Uterus (tissue), 4 donors: ENCODE measurements around the gene FABP6. TPM values are rescaled to one million over a fixed set of nuclear protein-coding genes. Genes with fewer than 3 reads are reported as not detected.

Experiments
- DNase-seq, 2 donors: peaks; one replicate each; pipeline ENCODE4 v3.0.0-alpha.2; 2019 to 2020
- H3K27ac ChIP-seq, 2 donors: fragments of 200-600 bp; sonication (generic); 1 replicate in 1 of 2; 2 replicates in 1 of 2; pipeline ENCODE4 v1.5.1; 2016 to 2018
- H3K27me3 ChIP-seq, 2 donors: fragments of 200-600 bp; sonication (generic); one replicate each; pipeline ENCODE4 v1.5.1; 2018 to 2019; ENCODE audit warnings: control low read depth in 1 of 2
- H3K36me3 ChIP-seq, 2 donors: fragments of 200-600 bp; sonication (generic); one replicate each; pipeline ENCODE4 v1.5.1; 2019; ENCODE audit warnings: control low read depth in 1 of 2
- H3K4me1 ChIP-seq, 2 donors: fragments of 200-600 bp; sonication (generic); one replicate each; pipeline ENCODE4 v1.5.1; 2018 to 2019; ENCODE audit warnings: control low read depth in 1 of 2
- H3K4me3 ChIP-seq, 2 donors: fragments of 200-600 bp; sonication (generic); 1 replicate in 1 of 2; 2 replicates in 1 of 2; pipeline ENCODE4 v1.5.1; 2018 to 2019; ENCODE audit warnings: mild to moderate bottlenecking in 1 of 2
- H3K9me3 ChIP-seq, 2 donors: fragments of 200-600 bp; sonication (generic); one replicate each; pipeline ENCODE4 v1.5.1; 2019; ENCODE audit warnings: control low read depth in 1 of 2
- CTCF ChIP-seq, 4 experiments: fragments of 200-600 bp in 2 of 4; fragments of 450-650 bp in 2 of 4; sonication (generic) in 2 of 4; IDR thresholded peaks; one replicate each; pipeline ENCODE4 v1.5.1; 2016 to 2019; ENCODE audit warnings: antibody characterized with exemption in 4 of 4, mild to moderate bottlenecking in 2 of 4, moderate library complexity in 1 of 4
- POLR2A ChIP-seq, 2 donors: fragments of 450-650 bp; IDR thresholded peaks; one replicate each; pipeline ENCODE4 v1.6.1; 2016; ENCODE audit warnings: antibody characterized with exemption in 2 of 2, mild to moderate bottlenecking in 1 of 2, moderate library complexity in 1 of 2
- intact Hi-C: fragments of 100-400 bp; cut with DNase I; formaldehyde crosslinking; loops from one replicate; pipeline ENCODE4 v1.15.1; 2023; ENCODE audit warnings: low total_unique reads
- total RNA-seq, 4 donors: library from RNA; depleted of rRNA in 3 of 4; stranded (reverse); fragments of >200 nt in 3 of 4; gene quantifications; one replicate each; pipeline versions ENCODE4 v1.1.0 to v1.2.4, GENCODE V29; 2014 to 2023
- donor health status: DM: yes; HTN: yes; CAD: no.

Gene FABP6
- total RNA-seq, 4 donors from 2014 or later = 0.59 to 0.76 TPM; not detected in 2

GRCh38 chr5:160262151-160263074, 33.1 kb downstream of the FABP6 start:
- TF ChIP-seq CTCF (IDR thresholded peaks at IDR 0.05) (no peak), POLR2A (IDR thresholded peaks at IDR 0.05) (no peak)
- no peak for DNase-seq
- no peaks in the 10 kb centered on the region for H3K4me1 ChIP-seq

GRCh38 chr5:160263326-160263855, 34.1 kb downstream of the FABP6 start:
- intact Hi-C loops = no loop called here
- Histone ChIP-seq H3K27ac (no peak overlapping the region), H3K36me3 (no peaks in the 10 kb centered on the region), H3K9me3 (no peaks in the 10 kb centered on the region), H3K4me3 (no peak overlapping the region), H3K4me1 (no peaks in the 10 kb centered on the region), H3K27me3 (no peaks in the 10 kb centered on the region)
- TF ChIP-seq POLR2A (IDR thresholded peaks at IDR 0.05) (no peak), CTCF (IDR thresholded peaks at IDR 0.05) (no peak)
- no peak for DNase-seq

More at GRCh38 chr5:160262151-160263074, 33.1 kb downstream of the FABP6 start:
- no peak overlapping the region for H3K27ac ChIP-seq
- intact Hi-C loops = no loop called here
- H3K4me3 ChIP-seq = no peak overlapping the region
- H3K27me3 ChIP-seq = no peaks in the 10 kb centered on the region
- H3K36me3 ChIP-seq = no peaks in the 10 kb centered on the region
- no peaks in the 10 kb centered on the region for H3K9me3 ChIP-seq

- Histone ChIP-seq H3K27ac (no peak overlapping the region), H3K9me3 (no peaks in the 10 kb centered on the region), H3K27me3 (no peaks in the 10 kb centered on the region), H3K4me3 (no peak overlapping the region), H3K4me1 (no peaks in the 10 kb centered on the region), H3K36me3 (no peaks in the 10 kb centered on the region)
- TF ChIP-seq POLR2A (IDR thresholded peaks at IDR 0.05) (no peak), CTCF (IDR thresholded peaks at IDR 0.05) (no peak)
- intact Hi-C loops = no loop called here
- DNase-seq = no peak
These were observed 36.7 kb downstream of the FABP6 start for GRCh38 chr5:160266044-160266443.

- H3K4me1 ChIP-seq = no peaks in the 10 kb centered on the region
- no peaks in the 10 kb centered on the region for H3K36me3 ChIP-seq
- DNase-seq = no peak
- no peak overlapping the region for H3K4me3 ChIP-seq
- TF ChIP-seq CTCF (IDR thresholded peaks at IDR 0.05) = no peak
- TF ChIP-seq POLR2A (IDR thresholded peaks at IDR 0.05) = no peak
- no peaks in the 10 kb centered on the region for H3K9me3 ChIP-seq
- H3K27me3 ChIP-seq = no peaks in the 10 kb centered on the region
- no peak overlapping the region for H3K27ac ChIP-seq
- intact Hi-C loops = no loop called here
These were observed 37.5 kb downstream of the FABP6 start for GRCh38 chr5:160266752-160267345.

- no peaks in the 10 kb centered on the region for H3K9me3 ChIP-seq
- H3K27me3 ChIP-seq = no peaks in the 10 kb centered on the region
- no peak overlapping the region for H3K27ac ChIP-seq
- no peak for DNase-seq
- TF ChIP-seq CTCF (IDR thresholded peaks at IDR 0.05) (no peak), POLR2A (IDR thresholded peaks at IDR 0.05) (no peak)
- no peaks in the 10 kb centered on the region for H3K4me1 ChIP-seq
- H3K36me3 ChIP-seq = no peaks in the 10 kb centered on the region
- intact Hi-C loops = no loop called here
- no peak overlapping the region for H3K4me3 ChIP-seq
These were observed 38.8 kb downstream of the FABP6 start for GRCh38 chr5:160268121-160268520.
